Endothelial cell of umbilical vein (primary cell): ENCODE measurements around the gene SLC39A11.

Experiments used
- EZH2 ChIP-seq: IDR thresholded peaks from 2 replicates; pipeline ENCODE4 v1.6.1; 2012; ENCODE audit warnings: borderline replicate concordance, low read depth, mild to moderate bottlenecking, moderate library complexity, low read length, inconsistent platforms; ENCODE audit not compliant: severe bottlenecking
- GATA2 ChIP-seq: IDR thresholded peaks from 2 replicates; pipeline ENCODE4 v1.7.0; 2011; ENCODE audit warnings: low read depth, mild to moderate bottlenecking, moderate library complexity, mixed read lengths, low read length; ENCODE audit not compliant: insufficient read length, insufficient read depth
- MYC ChIP-seq: IDR thresholded peaks from one replicate; pipeline ENCODE4 v1.6.1; 2011; ENCODE audit warnings: mild to moderate bottlenecking, low read depth, low read length
- POLR2A ChIP-seq: IDR thresholded peaks from 2 replicates; pipeline ENCODE4 v1.6.1; 2012; ENCODE audit warnings: low read depth, mild to moderate bottlenecking, control low read depth, low read length
- POLR2AphosphoS5 ChIP-seq: IDR thresholded peaks from 2 replicates; pipeline ENCODE4 v1.6.1; 2012; ENCODE audit warnings: low read depth, mild to moderate bottlenecking, control low read depth, low read length, moderate library complexity; ENCODE audit not compliant: insufficient read depth
- TF ChIP-seq, protein P1 (sequence below), 2 donors: IDR thresholded peaks; 1 replicate in 1 of 2; 2 replicates in 1 of 2; pipeline ENCODE4 v1.5.1; 2011; ENCODE audit warnings: low read length in 2 of 2, mild to moderate bottlenecking in 2 of 2, moderate library complexity in 2 of 2, control low read depth in 1 of 2, inconsistent platforms in 1 of 2, low read depth in 1 of 2; ENCODE audit not compliant: insufficient read depth in 1 of 2; ENCODE audit errors: extremely low read depth in 1 of 2
- TF ChIP-seq, protein P2 (sequence below): IDR thresholded peaks from 2 replicates; pipeline ENCODE4 v1.6.1; 2011; ENCODE audit not compliant: insufficient read depth, insufficient read length

DNA sequence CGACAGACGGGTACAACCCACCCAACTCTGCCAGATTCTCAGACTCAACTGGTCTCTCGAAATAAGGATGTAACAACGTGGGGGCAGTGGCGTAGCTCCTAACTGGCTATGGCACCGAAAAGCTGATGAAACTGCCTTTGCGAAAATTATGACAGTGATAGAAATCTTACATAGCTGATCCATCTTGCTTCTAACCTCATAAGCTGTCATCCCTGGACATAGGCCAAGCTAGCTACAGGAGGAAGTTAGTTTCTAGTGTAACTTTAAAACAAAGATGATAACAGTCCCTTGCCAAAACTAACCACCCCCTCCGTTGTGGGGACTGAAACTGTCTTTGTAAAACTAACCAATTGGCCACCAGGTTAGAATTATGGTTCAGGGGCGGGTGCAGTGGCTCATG lies 220.1 kb downstream of the SLC39A11 start:
- TF ChIP-seq, protein P1, sequence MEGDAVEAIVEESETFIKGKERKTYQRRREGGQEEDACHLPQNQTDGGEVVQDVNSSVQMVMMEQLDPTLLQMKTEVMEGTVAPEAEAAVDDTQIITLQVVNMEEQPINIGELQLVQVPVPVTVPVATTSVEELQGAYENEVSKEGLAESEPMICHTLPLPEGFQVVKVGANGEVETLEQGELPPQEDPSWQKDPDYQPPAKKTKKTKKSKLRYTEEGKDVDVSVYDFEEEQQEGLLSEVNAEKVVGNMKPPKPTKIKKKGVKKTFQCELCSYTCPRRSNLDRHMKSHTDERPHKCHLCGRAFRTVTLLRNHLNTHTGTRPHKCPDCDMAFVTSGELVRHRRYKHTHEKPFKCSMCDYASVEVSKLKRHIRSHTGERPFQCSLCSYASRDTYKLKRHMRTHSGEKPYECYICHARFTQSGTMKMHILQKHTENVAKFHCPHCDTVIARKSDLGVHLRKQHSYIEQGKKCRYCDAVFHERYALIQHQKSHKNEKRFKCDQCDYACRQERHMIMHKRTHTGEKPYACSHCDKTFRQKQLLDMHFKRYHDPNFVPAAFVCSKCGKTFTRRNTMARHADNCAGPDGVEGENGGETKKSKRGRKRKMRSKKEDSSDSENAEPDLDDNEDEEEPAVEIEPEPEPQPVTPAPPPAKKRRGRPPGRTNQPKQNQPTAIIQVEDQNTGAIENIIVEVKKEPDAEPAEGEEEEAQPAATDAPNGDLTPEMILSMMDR (IDR thresholded peaks at IDR 0.05; ENCODE audit: extremely low read depth in 1 of 2, insufficient read depth in 1 of 2, low read depth in 1 of 2, low read length in 2 of 2), result no peak
- no peak for TF ChIP-seq EZH2
- TF ChIP-seq POLR2AphosphoS5, result no peak
- no peak for TF ChIP-seq POLR2A
- no peak for TF ChIP-seq MYC
- TF ChIP-seq GATA2, result no peak
- TF ChIP-seq, protein P2, sequence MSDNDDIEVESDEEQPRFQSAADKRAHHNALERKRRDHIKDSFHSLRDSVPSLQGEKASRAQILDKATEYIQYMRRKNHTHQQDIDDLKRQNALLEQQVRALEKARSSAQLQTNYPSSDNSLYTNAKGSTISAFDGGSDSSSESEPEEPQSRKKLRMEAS, result no peak
